Neutrophil (primary cell): Measurements from ENCODE around the gene RPS28.

Experiments
- H3K27ac ChIP-seq: fragments of 200-600 bp; sonication (generic); 2 replicates; pipeline ENCODE4 v1.5.1; 2016; ENCODE audit warnings: mild to moderate bottlenecking, moderate library complexity
- H3K27me3 ChIP-seq: fragments of 200-600 bp; sonication (generic); 2 replicates; pipeline ENCODE4 v1.6.0; 2016; ENCODE audit warnings: mild to moderate bottlenecking
- H3K36me3 ChIP-seq: fragments of 200-600 bp; sonication (generic); 2 replicates; pipeline ENCODE4 v1.5.1; 2017
- H3K4me1 ChIP-seq, 2 experiments: fragments of 200-600 bp in 1 of 2; sonication (generic) in 1 of 2; 1 replicate in 1 of 2; 2 replicates in 1 of 2; pipeline versions ENCODE4 v1.5.1 to v1.6.1; 2013 to 2016; ENCODE audit warnings: low read depth in 1 of 2, low read length in 1 of 2, mild to moderate bottlenecking in 1 of 2, moderate library complexity in 1 of 2; ENCODE audit not compliant: control insufficient read depth in 1 of 2, insufficient read depth in 1 of 2
- H3K4me3 ChIP-seq, 2 experiments: fragments of 200-600 bp in 1 of 2; sonication (generic) in 1 of 2; 1 replicate in 1 of 2; 2 replicates in 1 of 2; pipeline ENCODE4 v1.5.1; 2013 to 2016; ENCODE audit warnings: low read depth in 1 of 2, low read length in 1 of 2, mild to moderate bottlenecking in 1 of 2, moderate library complexity in 1 of 2
- H3K9me3 ChIP-seq: fragments of 200-600 bp; sonication (generic); 2 replicates; pipeline ENCODE4 v1.5.1; 2016
- CTCF ChIP-seq: fragments of 200-600 bp; sonication (generic); IDR thresholded peaks from 2 replicates; pipeline ENCODE4 v1.5.1; 2016; ENCODE audit warnings: antibody characterized with exemption

Gene RPS28

GRCh38 chr19:8320564-8321066, 681 bp upstream of the RPS28 start:
- Histone ChIP-seq H3K4me1 (peaks cover 19 to 24% of the 10 kb centered on the region in 2 experiments), H3K36me3 (peaks cover 25% of the 10 kb centered on the region), H3K4me3 (peak overlapping the region; percentile 91), H3K27ac (peak overlapping the region; percentile 79), H3K9me3 (no peaks in the 10 kb centered on the region), H3K27me3 (peaks cover under 1% of the 10 kb centered on the region)
- no peak for TF ChIP-seq CTCF

GRCh38 chr19:8321986-8322637, 816 bp downstream of the RPS28 start:
- Histone ChIP-seq H3K4me3 (peak overlapping the region; percentile 91), H3K27ac (peak overlapping the region; percentile 79), H3K4me1 (peaks cover 19 to 24% of the 10 kb centered on the region in 2 experiments), H3K27me3 (peaks cover 13% of the 10 kb centered on the region), H3K36me3 (peaks cover 12% of the 10 kb centered on the region), H3K9me3 (no peaks in the 10 kb centered on the region)
- TF ChIP-seq CTCF: no peak

- Histone ChIP-seq H3K36me3 (peaks cover 12% of the 10 kb centered on the region), H3K4me3 (no peak overlapping the region), H3K9me3 (no peaks in the 10 kb centered on the region), H3K27me3 (peaks cover 18% of the 10 kb centered on the region), H3K4me1 (peaks cover 19 to 24% of the 10 kb centered on the region in 2 experiments), H3K27ac (no peak overlapping the region)
- no peak for TF ChIP-seq CTCF
Measured at GRCh38 chr19:8322638-8322997, 1.3 kb downstream of the RPS28 start.

- no peak for TF ChIP-seq CTCF
- Histone ChIP-seq H3K9me3 (no peaks in the 10 kb centered on the region), H3K4me3 (no peak overlapping the region), H3K4me1 (peaks cover 19 to 24% of the 10 kb centered on the region in 2 experiments), H3K36me3 (peaks cover 12% of the 10 kb centered on the region), H3K27ac (no peak overlapping the region), H3K27me3 (peaks cover 22% of the 10 kb centered on the region)
Measured at GRCh38 chr19:8323781-8324185, 2.5 kb downstream of the RPS28 start.

GRCh38 chr19:8324186-8325050, 3.1 kb downstream of the RPS28 start:
- no peak overlapping the region for H3K4me3 ChIP-seq
- peaks cover 19 to 24% of the 10 kb centered on the region in 2 experiments for H3K4me1 ChIP-seq
- no peaks in the 10 kb centered on the region for H3K9me3 ChIP-seq
- TF ChIP-seq CTCF: no peak
- H3K36me3 ChIP-seq: peaks cover 12% of the 10 kb centered on the region
- peaks cover 25% of the 10 kb centered on the region for H3K27me3 ChIP-seq
- no peak overlapping the region for H3K27ac ChIP-seq
